ENCODE data around the gene SCAMP5.

SCAMP5 gene

GRCh38 chr15:75050283-75050682 lies 54.9 kb downstream of the SCAMP5 start:
- no peak for DNase-seq

- DNase-seq: no peak
Observed at GRCh38 chr15:75051191-75051608, 55.8 kb downstream of the SCAMP5 start.

GRCh38 chr15:75051711-75052110 lies 56.3 kb downstream of the SCAMP5 start:
- DNase-seq: no peak

- DNase-seq: no peak
Observed at GRCh38 chr15:75052972-75053747, 57.8 kb downstream of the SCAMP5 start.

GRCh38 chr15:75053748-75054125 lies 58.4 kb downstream of the SCAMP5 start:
- no peak for DNase-seq

- DNase-seq: no peak
Observed at GRCh38 chr15:75054172-75054897, 59.0 kb downstream of the SCAMP5 start.

- no peak for DNase-seq
Observed at GRCh38 chr15:75056036-75056435, 60.7 kb downstream of the SCAMP5 start.

- DNase-seq: no peak
Observed at GRCh38 chr15:75058127-75058905, 63.0 kb downstream of the SCAMP5 start.

GRCh38 chr15:75059607-75060006 lies 64.2 kb downstream of the SCAMP5 start:
- no peak for DNase-seq

- DNase-seq: no peak
Observed at GRCh38 chr15:75061272-75061671, 65.9 kb downstream of the SCAMP5 start.

GRCh38 chr15:75062706-75063105 lies 67.3 kb downstream of the SCAMP5 start:
- no peak for DNase-seq

GRCh38 chr15:75063338-75063737 lies 68.0 kb downstream of the SCAMP5 start:
- DNase-seq: no peak

GRCh38 chr15:75063889-75064288 lies 68.5 kb downstream of the SCAMP5 start:
- DNase-seq: no peak

- DNase-seq: no peak
Observed at GRCh38 chr15:75064846-75065245, 69.5 kb downstream of the SCAMP5 start.

GRCh38 chr15:75065467-75065850 lies 70.1 kb downstream of the SCAMP5 start:
- DNase-seq: no peak

- no peak for DNase-seq
Observed at GRCh38 chr15:75065851-75066509, 70.6 kb downstream of the SCAMP5 start.

GRCh38 chr15:75067123-75067830 lies 71.9 kb downstream of the SCAMP5 start:
- DNase-seq: no peak

- no peak for DNase-seq
Observed at GRCh38 chr15:75068748-75069147, 73.4 kb downstream of the SCAMP5 start.

- DNase-seq: no peak
Observed at GRCh38 chr15:75069301-75069925, 74.0 kb downstream of the SCAMP5 start.

GRCh38 chr15:75070674-75071073 lies 75.3 kb downstream of the SCAMP5 start:
- no peak for DNase-seq

Data from NCI-H1694 treated with DMSO at 0.1 percent for 48 hours (cell line).